NK-92 (cell line): ENCODE results near the gene CACNA2D4.

Experiments
- DNase-seq: peaks from one replicate; lab custom pipeline; 2025; ENCODE audit not compliant: unreplicated experiment; lab: John Stamatoyannopoulos, UW

The CACNA2D4 gene

GRCh38 chr12:1935242-1935641, 16.8 kb upstream of the CACNA2D4 start:
- no peak for DNase-seq

GRCh38 chr12:1934831-1935230, 16.4 kb upstream of the CACNA2D4 start:
- no peak for DNase-seq

GRCh38 chr12:1934068-1934467, 15.6 kb upstream of the CACNA2D4 start:
- DNase-seq, result no peak

- DNase-seq, result no peak
Measured at GRCh38 chr12:1933342-1934051, 15.0 kb upstream of the CACNA2D4 start.

- no peak for DNase-seq
Measured at GRCh38 chr12:1932264-1932777, 13.9 kb upstream of the CACNA2D4 start.

- no peak for DNase-seq
Measured at GRCh38 chr12:1931642-1932041, 13.2 kb upstream of the CACNA2D4 start.

- no peak for DNase-seq
Measured at GRCh38 chr12:1930803-1931597, 12.5 kb upstream of the CACNA2D4 start.

- no peak for DNase-seq
Measured at GRCh38 chr12:1929985-1930802, 11.7 kb upstream of the CACNA2D4 start.

- DNase-seq, result no peak
Measured at GRCh38 chr12:1929241-1929984, 11.0 kb upstream of the CACNA2D4 start.

- DNase-seq, result no peak
Measured at GRCh38 chr12:1928439-1929121, 10.1 kb upstream of the CACNA2D4 start.

- no peak for DNase-seq
Measured at GRCh38 chr12:1927751-1928351, 9.4 kb upstream of the CACNA2D4 start.

- DNase-seq, result no peak
Measured at GRCh38 chr12:1927051-1927680, 8.7 kb upstream of the CACNA2D4 start.

GRCh38 chr12:1926251-1926657, 7.8 kb upstream of the CACNA2D4 start:
- DNase-seq, result no peak

GRCh38 chr12:1925684-1926006, 7.2 kb upstream of the CACNA2D4 start:
- DNase-seq, result no peak

- DNase-seq, result no peak
Measured at GRCh38 chr12:1924996-1925683, 6.7 kb upstream of the CACNA2D4 start.

GRCh38 chr12:1922985-1923384, 4.5 kb upstream of the CACNA2D4 start:
- no peak for DNase-seq

GRCh38 chr12:1922075-1922709, 3.7 kb upstream of the CACNA2D4 start:
- no peak for DNase-seq

- no peak for DNase-seq
Measured at GRCh38 chr12:1920971-1921370, 2.5 kb upstream of the CACNA2D4 start.
